SU-DHL-6 (cell line): ENCODE measurements around the gene RRAS2.
"Not testable (repeated sequence)": the region's sequence is repeated elsewhere in the genome, so short reads cannot be mapped to it uniquely, and the experiment has no call there.

Source experiments
- EZH2phosphoT487 ChIP-seq: fragments of 200-600 bp; sonication (generic), shearing (Covaris generic); conservative IDR thresholded peaks from 2 replicates; pipeline ENCODE4 v1.6.1; 2018; ENCODE audit warnings: mild to moderate bottlenecking, antibody characterized with exemption, low read length, moderate library complexity, mixed read lengths
- TF ChIP-seq, protein P1 (sequence below): fragments of 200-600 bp; sonication (generic); IDR thresholded peaks from one replicate; pipeline ENCODE4 v1.5.1; 2017; ENCODE audit warnings: antibody characterized with exemption, mild to moderate bottlenecking, low read length, moderate library complexity; ENCODE audit not compliant: insufficient read depth, poor library complexity, severe bottlenecking

DNA sequence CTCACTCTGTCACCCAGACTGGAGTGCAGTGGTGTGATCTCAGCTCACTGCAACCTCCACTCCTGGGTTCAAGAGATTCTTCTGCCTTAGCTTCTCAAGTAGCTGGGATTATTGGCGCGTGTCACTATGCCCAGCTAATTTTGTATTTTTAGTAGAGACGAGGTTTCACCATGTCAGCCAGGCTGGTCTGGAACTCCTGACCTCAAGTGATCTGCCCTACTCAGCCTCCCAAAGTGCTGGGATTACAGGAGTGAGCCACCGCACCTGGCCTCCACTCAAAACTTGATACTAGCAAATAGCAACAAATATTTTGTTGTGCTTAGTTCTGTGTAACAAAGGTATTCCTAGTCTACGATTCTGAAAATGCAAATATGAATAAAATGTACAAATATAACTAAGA, 14.0 kb downstream of the RRAS2 start:
- TF ChIP-seq, protein P1, sequence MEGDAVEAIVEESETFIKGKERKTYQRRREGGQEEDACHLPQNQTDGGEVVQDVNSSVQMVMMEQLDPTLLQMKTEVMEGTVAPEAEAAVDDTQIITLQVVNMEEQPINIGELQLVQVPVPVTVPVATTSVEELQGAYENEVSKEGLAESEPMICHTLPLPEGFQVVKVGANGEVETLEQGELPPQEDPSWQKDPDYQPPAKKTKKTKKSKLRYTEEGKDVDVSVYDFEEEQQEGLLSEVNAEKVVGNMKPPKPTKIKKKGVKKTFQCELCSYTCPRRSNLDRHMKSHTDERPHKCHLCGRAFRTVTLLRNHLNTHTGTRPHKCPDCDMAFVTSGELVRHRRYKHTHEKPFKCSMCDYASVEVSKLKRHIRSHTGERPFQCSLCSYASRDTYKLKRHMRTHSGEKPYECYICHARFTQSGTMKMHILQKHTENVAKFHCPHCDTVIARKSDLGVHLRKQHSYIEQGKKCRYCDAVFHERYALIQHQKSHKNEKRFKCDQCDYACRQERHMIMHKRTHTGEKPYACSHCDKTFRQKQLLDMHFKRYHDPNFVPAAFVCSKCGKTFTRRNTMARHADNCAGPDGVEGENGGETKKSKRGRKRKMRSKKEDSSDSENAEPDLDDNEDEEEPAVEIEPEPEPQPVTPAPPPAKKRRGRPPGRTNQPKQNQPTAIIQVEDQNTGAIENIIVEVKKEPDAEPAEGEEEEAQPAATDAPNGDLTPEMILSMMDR, result not testable (repeated sequence)
- TF ChIP-seq EZH2phosphoT487, result not testable (repeated sequence)
